ENCODE data around the gene PINLYP.

DNA sequence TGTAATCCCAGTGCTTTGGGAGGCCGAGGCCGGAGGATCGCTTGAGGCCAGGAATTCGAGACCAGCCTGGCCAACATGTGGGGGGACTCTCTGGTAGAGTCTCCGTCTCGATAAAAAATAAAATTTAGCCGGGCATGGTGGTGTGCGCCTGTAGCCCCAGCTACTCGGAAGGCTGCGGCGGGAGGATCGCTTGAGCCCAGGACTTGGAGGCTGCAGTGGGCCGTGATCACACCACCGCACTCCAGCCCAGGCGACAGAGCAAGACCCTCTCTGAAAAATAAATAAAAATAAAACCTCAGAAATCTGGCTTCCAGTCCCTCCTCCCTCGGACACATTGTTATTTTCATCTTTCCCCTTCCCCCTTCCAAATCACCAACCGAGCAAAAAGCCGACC is 20.0 kb downstream of the PINLYP start:
- no peak for TF ChIP-seq XRCC5 (IDR thresholded peaks at IDR 0.05; ENCODE audit: low read depth, low read length)
- no peak for TF ChIP-seq HMGXB4 (CRISPR knock-in tag; IDR thresholded peaks at IDR 0.05)
- no peak for TF ChIP-seq MAFF (IDR thresholded peaks at IDR 0.05; ENCODE audit: low read length)
- no peak for TF ChIP-seq TRIM24 (IDR thresholded peaks at IDR 0.05)

All from K562 (cell line).